Femur (tissue), 1 donor: ENCODE results near the gene MFSD2B.
"Not testable (repeated sequence)": the region's sequence is repeated elsewhere in the genome, so short reads cannot be mapped to it uniquely, and the experiment has no call there.

Source experiments
- DNase-seq: peaks from one replicate; pipeline ENCODE4 v3.0.0-alpha.2; 2017

The MFSD2B gene, protein sequence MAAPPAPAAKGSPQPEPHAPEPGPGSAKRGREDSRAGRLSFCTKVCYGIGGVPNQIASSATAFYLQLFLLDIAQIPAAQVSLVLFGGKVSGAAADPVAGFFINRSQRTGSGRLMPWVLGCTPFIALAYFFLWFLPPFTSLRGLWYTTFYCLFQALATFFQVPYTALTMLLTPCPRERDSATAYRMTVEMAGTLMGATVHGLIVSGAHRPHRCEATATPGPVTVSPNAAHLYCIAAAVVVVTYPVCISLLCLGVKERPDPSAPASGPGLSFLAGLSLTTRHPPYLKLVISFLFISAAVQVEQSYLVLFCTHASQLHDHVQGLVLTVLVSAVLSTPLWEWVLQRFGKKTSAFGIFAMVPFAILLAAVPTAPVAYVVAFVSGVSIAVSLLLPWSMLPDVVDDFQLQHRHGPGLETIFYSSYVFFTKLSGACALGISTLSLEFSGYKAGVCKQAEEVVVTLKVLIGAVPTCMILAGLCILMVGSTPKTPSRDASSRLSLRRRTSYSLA

GRCh38 chr2:24009680-24010476, at the start of gene MFSD2B:
MFSD2B (plus strand) TSS chr2:24010085; CDS start chr2:24010097, 12 bp downstream.
- DNase-seq, result no peak

DNA sequence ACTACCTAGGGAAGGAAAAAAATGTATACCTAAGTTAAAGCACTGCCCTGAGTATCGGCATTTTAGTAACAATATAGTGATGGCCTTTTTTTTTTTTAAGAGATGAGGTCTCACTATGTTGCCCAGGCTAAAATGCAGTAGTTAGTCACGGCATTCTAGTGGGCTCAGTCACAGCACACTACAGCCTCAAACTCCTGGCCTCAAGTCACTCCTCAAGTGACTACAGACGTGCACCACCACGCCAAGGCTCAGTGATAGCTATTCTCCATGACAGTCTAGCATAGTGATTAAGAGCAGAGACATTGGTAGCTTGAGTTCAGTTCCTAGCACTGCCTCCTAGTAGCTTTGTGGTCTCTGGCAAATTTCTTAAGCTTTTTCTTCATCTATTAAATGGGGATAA, 42.0 kb upstream of the MFSD2B start:
- DNase-seq, result no peak

DNA sequence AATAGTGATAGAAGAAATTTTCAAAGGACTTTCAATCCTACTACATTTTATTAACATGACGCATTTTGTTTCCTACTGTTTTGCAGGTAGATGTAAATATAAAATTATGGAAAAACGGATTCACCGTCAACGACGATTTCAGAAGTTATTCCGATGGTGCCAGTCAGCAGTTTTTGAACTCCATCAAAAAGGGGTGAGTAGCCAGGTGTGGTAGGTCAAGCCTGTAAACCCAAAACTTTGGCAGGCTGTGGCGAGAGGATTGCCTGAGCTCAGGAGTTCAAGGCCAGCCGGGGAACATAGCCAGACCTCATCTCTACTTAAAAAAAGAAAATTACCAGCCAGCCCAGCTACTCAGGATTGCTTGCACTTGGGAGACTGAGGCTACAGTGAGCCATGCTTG, 33.0 kb upstream of the MFSD2B start:
- DNase-seq, result no peak

- no peak for DNase-seq
These were observed 21.5 kb upstream of the MFSD2B start for GRCh38 chr2:23988371-23988770.

DNA sequence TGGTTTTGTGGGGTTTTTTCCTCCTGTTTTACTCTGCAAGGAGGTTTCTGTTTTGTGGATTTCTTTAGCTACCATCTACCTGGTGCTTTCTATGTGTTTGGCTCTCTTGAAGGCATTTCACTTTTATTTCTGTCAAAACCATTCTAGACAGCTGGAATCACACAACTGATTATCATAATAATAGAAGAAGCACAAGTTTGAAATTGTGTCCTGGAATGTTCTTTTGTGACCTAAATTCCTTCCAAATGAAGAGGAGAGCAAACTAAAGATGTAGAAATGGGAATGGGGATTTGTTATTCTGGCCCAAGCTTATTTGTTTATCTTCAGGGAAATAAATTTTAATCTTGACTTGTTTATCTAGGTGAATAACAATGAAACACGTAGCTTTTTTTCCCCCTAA, 17.0 kb upstream of the MFSD2B start:
- DNase-seq, result no peak

DNA sequence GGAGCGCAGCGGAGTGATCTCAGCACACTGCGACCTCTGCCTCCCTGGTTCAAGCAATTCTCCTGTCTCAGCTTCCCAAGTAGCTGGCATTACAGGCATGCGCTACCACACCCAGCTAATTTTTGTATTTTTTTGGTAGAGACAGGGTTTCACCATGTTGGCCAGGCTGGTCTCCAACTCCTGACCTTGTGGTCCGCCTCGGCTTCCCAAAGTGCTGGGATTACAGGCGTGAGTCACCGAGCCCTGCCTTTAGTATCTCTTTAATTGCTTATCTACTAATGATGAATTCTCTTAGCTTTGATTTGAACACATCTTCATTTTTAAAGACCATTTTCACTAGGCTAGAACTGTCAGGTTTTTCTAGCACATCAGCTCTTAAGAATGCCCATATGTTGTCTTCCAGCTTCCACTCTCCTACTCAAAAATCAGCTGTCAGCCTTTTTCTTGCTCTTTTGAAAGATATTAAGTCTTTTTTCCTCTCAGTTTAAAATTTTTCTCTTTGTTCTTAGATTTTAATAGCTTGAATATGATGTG, 16.1 kb upstream of the MFSD2B start:
- no peak for DNase-seq

DNA sequence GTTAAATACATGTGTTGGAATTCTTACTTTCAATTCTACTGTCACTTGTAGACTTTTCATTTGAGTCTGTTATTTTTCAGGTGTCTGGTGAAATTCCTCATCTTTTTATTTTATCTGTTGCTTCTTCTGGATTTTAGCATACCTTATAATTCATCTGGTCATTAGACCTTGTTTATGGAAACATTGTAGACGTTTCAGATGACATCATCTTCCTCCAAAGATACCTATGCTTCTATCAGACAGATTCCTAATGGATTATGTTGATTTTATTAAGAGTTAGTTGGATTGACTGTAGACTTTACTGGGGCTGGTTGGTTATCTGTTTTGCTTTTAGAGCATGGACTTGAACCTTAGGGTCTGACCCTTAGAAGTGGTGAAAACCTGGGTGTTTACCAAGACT, 15.3 kb upstream of the MFSD2B start:
- DNase-seq, result no peak

DNA sequence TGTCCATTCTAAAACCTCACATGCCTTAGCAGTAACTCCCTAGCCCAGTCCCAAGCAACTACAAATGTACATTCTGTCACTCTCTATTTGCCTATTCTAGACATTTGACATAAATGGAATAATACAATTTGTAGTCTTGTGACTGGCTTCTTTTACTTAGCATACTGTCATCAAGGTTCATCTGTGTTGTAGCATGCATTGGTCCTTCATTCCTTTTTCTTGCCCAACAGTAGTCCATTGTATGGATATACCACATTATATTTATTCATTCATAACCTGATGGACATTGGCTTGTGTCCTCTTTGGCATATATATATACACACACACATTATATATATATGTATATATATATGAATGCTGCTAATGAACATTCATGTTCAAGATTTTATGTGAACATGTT, 2.2 kb upstream of the MFSD2B start:
- DNase-seq, result no peak

- no peak for DNase-seq
These were observed 1.1 kb upstream of the MFSD2B start for GRCh38 chr2:24008672-24009366.

DNA sequence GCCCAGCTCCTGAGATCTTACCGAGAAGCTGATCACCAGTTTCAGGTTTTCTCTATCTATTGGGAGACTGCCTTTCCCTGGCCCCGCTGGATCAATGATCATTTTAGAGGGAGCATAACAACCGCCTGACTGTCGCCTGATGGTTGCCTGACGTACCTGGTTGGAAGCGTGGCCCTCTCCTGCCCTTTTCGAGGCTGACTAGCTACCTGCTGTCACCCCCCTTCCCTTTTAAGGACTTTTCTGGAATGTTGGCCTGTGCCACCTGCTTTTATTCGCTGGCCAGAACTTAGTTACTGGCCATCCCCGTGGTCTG, 562 bp upstream of the MFSD2B start:
- no peak for DNase-seq

DNA sequence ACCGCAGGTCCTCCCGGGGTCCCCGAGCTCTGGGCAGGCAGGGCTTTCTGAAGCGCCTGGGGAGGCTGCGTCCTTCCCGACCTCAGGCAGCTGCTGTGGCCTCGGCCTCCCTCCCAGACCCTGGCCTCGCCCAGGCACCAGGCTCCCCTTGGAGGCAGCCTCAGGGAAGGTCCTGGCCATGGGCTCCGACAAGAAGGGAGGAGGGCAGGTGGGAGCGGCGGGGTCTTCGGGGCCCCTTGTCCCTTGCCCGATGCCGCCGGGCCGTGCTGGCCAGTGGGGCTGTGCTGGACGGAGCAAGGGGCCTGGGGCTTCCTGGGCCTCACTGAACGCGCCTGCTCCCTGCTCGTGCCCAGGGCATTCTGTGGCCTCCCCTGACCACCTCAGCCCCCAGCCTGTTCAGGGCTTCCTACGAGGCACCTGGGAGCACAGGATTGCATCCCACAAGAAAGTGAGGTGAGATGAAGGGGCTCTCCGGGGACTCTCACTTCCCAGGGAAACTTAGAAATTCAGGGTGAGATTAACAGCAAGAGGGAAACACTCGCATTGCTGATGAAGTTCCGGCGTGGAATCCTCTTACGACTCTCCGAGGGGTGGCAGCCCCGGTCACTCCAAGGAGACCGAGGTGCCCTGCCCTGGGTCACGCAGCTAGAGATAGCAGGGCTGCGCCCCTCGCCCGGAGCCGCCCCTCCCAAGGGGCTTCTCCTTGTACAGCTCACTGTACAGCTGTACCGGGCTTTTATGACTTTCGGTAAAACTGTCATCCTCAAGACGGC, 778 bp downstream of the MFSD2B start:
- DNase-seq, result no peak

DNA sequence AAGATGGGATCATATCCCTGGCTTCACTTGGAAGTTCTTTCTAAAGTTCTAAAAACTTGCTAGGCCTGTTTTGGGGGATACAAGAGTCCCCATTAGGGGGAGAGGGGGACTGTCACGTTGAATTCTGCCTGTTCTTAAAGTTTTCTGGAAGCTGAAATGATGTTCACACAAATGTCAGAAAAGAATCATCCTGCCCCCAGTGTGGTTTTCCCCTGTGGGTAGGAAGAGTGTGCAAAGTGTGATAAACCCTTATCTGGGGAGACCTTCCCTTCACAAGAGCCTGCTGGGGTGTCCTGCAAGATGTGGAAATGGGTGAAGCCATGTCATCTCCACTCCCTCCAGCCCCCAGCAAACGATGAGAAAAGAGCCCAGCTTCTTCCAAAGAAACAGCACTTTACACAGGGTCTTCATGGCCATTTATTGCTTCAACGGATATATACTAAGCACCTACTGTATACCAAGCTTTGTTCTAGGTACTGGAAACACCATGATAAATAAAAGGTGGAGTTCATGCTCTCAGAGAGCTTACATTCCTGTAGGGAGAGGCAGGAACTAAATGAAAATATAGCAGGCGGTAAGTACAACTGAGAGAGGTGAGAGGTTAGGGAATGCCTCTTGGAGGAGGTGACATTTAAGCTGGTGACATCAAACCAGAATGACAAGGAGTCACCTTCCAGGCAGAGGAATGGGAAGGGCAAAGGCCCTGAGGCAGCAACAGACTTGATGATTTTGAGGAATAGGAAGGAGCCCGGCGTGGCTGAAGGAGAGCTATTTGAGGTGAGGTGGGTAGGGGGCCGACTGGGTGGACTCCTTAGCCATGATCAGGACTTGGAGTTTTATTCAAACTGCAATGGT, 1.6 kb downstream of the MFSD2B start:
- DNase-seq, result no peak

- DNase-seq, result no peak
These were observed 2.8 kb downstream of the MFSD2B start for GRCh38 chr2:24012521-24013188.

GRCh38 chr2:24014902-24015301, 5.0 kb downstream of the MFSD2B start:
- DNase-seq, result not testable (repeated sequence)

DNA sequence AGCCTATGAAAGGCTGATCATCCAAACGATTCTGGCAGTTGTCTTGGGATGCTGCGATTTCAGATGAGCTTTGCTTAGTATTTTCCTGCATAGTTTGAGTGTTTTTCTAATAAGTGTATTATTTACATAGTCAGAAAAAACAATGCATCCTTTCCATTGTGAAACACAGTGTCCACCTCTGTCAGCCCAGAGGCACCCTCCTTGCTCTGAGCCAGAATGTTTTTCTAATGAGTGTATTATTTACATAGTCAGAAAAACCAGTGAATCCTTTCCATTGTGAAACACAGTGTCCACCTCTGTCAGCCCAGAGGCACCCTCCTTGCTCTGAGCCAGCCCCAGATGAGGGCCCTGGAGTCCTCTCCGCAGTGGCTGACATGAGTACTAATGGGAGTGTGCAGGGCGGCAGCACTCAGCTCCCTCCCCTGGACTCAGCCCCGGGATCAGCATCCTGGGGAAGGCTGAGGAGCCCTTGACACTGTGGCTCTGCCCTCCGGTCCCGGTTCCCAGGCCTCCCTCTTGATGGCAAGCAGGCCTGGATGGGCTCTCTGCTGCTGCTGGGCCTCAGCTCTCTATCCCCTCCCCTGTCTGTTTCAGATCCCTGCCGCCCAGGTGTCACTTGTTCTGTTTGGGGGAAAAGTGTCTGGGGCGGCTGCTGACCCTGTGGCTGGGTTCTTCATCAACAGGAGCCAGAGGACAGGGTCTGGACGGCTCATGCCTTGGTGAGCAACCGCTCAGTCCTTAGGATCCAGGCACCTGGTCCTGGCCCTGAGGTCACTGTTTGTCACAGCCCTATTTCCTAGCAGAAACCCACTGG, 5.9 kb downstream of the MFSD2B start:
- no peak for DNase-seq

DNA sequence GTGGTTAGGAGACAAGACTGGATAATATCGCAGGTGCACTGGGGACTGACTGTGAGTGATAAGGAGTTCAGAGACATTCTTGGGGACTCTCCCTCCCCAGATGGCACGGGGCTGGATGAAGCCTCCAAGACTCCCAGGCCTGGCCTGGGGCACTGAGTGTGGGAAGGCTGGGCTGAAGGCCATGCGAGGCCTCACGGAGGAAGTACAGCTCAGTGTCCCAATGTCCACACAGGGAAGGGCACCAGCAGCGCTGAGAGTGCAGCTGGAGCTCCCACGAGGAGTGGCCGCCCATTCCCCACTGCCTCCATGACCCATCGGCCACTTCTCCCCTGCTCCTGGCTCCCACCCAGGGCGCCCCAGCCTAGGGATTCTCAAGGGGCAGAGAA, 6.5 kb downstream of the MFSD2B start:
- no peak for DNase-seq

GRCh38 chr2:24016853-24017703, 7.2 kb downstream of the MFSD2B start:
- DNase-seq, result no peak

DNA sequence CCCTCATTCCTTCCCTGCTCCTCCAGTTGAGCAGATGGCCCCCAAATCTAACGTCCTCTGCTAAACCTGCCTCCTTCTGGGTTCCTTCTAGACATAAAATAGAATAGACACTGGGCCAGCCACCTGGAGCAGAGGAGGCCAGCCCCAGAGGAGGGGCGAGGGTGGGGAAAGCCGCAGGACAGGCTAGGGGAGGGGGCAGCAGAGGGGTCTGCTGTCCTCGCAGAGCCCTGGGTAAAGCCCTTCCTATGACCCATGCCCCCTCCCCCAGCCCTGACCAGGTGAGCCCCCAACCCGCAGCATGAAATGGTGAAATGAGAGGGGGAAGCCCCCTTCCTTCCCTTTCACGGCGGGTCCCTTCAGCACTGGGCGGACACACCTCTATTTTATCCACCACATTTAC, 7.8 kb downstream of the MFSD2B start:
- no peak for DNase-seq

GRCh38 chr2:24018241-24018640, 8.4 kb downstream of the MFSD2B start:
- no peak for DNase-seq
